NT2/D1 (cell line): Measurements from ENCODE around the gene HIP1.

ENCODE experiments used
- SUZ12 ChIP-seq: IDR thresholded peaks from 2 replicates; pipeline ENCODE4 v1.6.1; 2011; ENCODE audit not compliant: insufficient read length, insufficient read depth; ENCODE audit errors: extremely low read depth
- YY1 ChIP-seq: IDR thresholded peaks from 2 replicates; pipeline ENCODE4 v1.6.1; 2011; ENCODE audit not compliant: insufficient read length, insufficient read depth
- ZNF274 ChIP-seq: IDR thresholded peaks from 2 replicates; pipeline ENCODE4 v1.6.1; 2011; ENCODE audit warnings: mild to moderate bottlenecking, low read depth, low read length

DNA sequence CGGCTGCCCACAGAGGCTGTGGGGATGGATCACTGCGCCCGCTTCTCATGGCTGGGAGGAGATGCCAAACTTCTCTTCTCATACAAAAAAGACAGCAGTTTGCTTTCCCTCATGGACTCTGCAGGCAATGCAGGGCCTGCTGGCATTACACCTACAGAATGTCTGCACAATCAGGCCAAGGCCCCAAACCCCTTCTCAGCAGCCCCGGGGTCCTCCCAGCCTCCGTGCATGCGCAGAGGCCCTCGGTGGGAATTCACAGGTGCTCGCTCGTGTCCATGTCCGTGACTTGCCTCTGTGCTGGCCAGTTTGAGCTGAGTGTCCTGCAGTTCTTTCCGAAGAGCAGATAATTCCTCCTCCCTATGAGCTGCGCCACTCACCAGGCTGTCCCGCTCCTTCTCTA lies 183.0 kb downstream of the HIP1 start:
- TF ChIP-seq ZNF274 (no peak), SUZ12 (no peak), YY1 (no peak)
